GM18520 (cell line): Measurements from ENCODE around the gene RILPL1.
A peak's percentile ranks its signal among the peaks of the same experiment; 100 is the strongest.
"Not testable (repeated sequence)": the region's sequence is repeated elsewhere in the genome, so short reads cannot be mapped to it uniquely, and the experiment has no call there.

ENCODE experiments used
- ATAC-seq: cut with Tn5 transposase; IDR thresholded peaks from one replicate; pipeline ENCODE4 v1.9.1; 2021; ENCODE audit not compliant: unreplicated experiment

RILPL1 gene

DNA sequence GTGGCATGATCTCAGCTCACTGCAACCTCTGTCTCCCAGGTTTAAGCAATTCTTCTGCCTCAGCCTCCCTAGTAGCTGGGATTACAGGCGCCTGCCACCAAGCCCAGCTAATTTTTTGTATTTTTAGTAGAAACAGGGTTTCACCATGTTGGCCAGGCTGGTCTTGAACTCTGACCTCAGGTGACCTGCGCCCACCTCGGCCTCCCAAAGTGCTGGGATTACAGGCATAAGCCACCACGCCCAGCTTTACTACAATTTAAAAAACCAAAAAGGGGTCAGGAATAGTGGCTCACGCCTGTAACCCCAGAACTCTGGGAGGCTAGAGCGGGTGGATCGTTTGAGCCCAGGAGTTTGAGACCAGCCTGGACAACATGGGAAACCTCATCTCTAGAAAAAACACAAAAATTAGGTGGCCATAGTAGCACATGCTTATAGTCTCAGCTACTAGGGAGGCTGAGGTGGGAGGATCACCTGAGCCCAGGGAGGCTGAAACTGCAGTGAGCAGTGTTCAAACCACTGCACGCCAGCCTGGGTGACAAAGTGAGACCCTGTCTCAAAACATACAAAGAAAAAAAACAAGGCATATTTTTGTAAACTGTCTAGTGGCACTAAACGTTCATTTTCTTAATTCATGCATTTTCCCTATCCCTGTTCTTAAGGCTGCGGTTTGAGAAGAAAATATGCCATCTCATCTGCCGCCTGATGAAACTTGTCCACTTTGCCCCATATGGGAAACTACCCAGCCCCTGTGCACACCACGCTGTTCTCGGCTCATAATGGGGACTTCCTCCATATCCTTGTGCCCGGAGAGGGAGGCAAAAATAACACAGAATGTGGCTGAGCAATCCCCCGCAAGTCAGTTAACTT is 101.3 kb downstream of the RILPL1 start:
- not testable (repeated sequence) for ATAC-seq

DNA sequence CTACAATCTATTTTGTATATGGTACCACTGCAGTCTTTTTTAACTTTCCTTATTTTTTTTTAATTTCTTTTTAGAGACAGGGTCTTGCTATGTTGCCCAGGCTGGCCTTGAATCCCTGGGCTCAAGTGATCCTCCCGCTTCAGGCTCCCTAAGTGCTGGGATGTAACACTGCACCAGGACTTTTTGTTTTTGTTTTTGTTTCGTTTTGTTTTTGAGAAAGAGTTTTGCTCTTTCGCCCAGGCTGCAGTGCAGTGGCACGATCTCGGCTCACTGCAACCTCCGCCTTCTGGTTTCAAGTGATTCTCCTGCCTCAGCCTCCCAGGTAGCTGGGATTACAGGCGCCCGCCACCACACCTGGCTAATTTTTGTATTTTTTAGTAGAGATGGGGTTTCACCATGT is 104.4 kb downstream of the RILPL1 start:
- ATAC-seq = not testable (repeated sequence)

DNA sequence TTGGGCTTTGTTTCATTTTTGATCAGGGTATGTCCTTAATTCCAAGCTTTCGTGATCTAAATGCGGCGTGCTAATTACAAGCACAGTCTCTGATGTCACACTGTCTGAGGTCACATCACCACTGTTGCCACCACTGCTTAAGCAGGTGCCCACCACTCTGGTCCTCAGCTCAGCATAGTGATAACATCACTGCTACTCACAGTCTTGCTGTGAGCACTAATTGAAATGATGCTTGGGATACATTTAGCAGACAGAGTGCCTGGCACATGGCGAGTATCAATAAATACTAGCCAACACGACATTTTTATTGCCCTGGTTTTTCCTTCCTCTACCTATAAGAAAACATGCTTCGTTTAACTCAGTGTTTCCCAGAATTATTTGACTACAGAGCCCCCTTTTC is 104.9 kb downstream of the RILPL1 start:
- ATAC-seq = no peak

DNA sequence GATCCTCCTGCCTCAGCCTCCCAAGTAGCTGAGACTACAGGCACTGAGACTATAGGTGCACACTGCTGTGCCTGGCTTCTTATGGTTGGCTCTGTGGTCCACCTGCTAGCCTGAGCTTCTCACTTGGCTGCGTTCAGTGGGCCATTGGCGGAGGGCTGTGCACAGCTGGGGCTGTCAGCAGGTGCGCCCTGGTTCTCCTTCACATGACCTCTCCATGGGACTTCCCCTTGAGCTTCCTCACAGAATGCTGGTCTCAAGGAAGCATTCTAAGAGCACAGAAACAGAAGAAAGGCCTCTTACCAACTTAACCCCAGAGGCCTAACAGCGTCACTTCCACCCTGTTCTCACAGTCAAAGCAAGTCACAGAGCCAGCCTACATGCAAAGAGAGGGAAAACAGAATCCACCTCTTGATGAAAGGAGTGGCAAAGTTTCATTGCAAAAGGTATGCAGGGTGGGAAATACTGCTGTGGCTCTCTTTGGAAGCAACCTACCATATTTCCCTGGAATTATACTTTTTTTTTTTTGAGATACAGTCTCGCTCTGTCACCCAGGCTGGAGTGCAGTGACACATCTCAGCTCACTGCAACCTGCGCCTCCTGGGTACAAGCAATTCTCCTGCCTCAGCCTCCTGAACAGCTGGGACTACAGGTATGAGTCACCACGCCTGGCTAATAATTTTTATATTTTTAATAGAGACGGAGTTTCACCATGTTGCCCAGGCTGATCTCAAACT is 106.3 kb downstream of the RILPL1 start:
- peak; percentile 87 for ATAC-seq

GRCh38 chr12:123421314-123421713 is 112.2 kb downstream of the RILPL1 start:
- ATAC-seq = no peak
